Measurements from ENCODE around the gene SPATA33. TPM values are rescaled to one million over a fixed set of nuclear protein-coding genes. Genes with fewer than 3 reads are reported as not detected.

The SPATA33 gene
- 1 to 10 TPM; 8.1 to 9.2 TPM for total RNA-seq

- H3K36me3 Mint-ChIP-seq (ENCODE audit: low read depth), result peaks cover 30% of the 10 kb centered on the region
- POLR2A ChIA-PET, result interaction anchor here (0.7 to 2.3 kb wide), 12 partner anchors 28 to 395 kb away, joined by 3 to 16 read pairs (median 4); partner anchors contain the start of genes CDK10 and SPATA2L
- H3K4me1 Mint-ChIP-seq, result peaks cover 49% of the 10 kb centered on the region
These were observed at the start of gene SPATA33, which contains the start of gene CHMP1A for GRCh38 chr16:89657442-89658220. Gene SPATA33, plus strand, starts transcription at chr16:89657836. Its CDS starts 76 bp downstream, at chr16:89657912. Gene CHMP1A, minus strand, starts transcription at chr16:89657708. Its CDS starts 120 bp downstream, at chr16:89657588.

GRCh38 chr16:89607937-89608740 lies 49.5 kb upstream of the SPATA33 start:
- Mint-ChIP-seq H3K9me3 (no peaks in the 10 kb centered on the region), H3K27ac (no peak overlapping the region), H3K27me3 (peaks cover 5% of the 10 kb centered on the region), H3K4me1 (peaks cover under 1% of the 10 kb centered on the region), H3K4me3 (no peak overlapping the region), H3K36me3 (ENCODE audit: low read depth) (no peaks in the 10 kb centered on the region)
- CTCF ChIA-PET, result interaction anchor here (0.6 kb wide), 1 partner anchor 154 kb away, joined by 3 read pairs; no protein-coding TSS in a partner anchor
- POLR2A ChIA-PET, result no interaction called here
- no peak for DNase-seq

More at GRCh38 chr16:89657442-89658220, at the start of gene SPATA33, which contains the start of gene CHMP1A:
- Mint-ChIP-seq H3K27ac (peak within 1 kb of the TSS; percentile 78), H3K9me3 (no peaks in the 10 kb centered on the region), H3K4me3 (peak within 1 kb of the TSS; percentile 90), H3K27me3 (no peaks in the 10 kb centered on the region)
- peak; percentile 93 for DNase-seq
- CTCF ChIA-PET, result interaction anchor here (0.6 to 2.0 kb wide), 2 partner anchors 43 to 121 kb away, joined by 5 to 7 read pairs; partner anchors contain the start of gene SPATA2L

GRCh38 chr16:89610108-89610453 lies 47.6 kb upstream of the SPATA33 start:
- DNase-seq, result no peak
- POLR2A ChIA-PET, result no interaction called here
- CTCF ChIA-PET, result no interaction called here
- peaks cover 5% of the 10 kb centered on the region for H3K27me3 Mint-ChIP-seq
- H3K27ac Mint-ChIP-seq, result no peak overlapping the region
- no peaks in the 10 kb centered on the region for H3K9me3 Mint-ChIP-seq
- no peak overlapping the region for H3K4me3 Mint-ChIP-seq
- H3K4me1 Mint-ChIP-seq, result no peaks in the 10 kb centered on the region
- no peaks in the 10 kb centered on the region for H3K36me3 Mint-ChIP-seq (ENCODE audit: low read depth)

- H3K36me3 Mint-ChIP-seq (ENCODE audit: low read depth), result peaks cover 3% of the 10 kb centered on the region
- no peak overlapping the region for H3K4me3 Mint-ChIP-seq
- H3K27ac Mint-ChIP-seq, result no peak overlapping the region
- peaks cover 10% of the 10 kb centered on the region for H3K9me3 Mint-ChIP-seq
- peaks cover 10% of the 10 kb centered on the region for H3K4me1 Mint-ChIP-seq
- H3K27me3 Mint-ChIP-seq, result peaks cover 5% of the 10 kb centered on the region
- CTCF ChIA-PET, result no interaction called here
- POLR2A ChIA-PET, result no interaction called here
- no peak for DNase-seq
These were observed 45.0 kb upstream of the SPATA33 start for GRCh38 chr16:89612415-89613166.

GRCh38 chr16:89613231-89613953 lies 44.2 kb upstream of the SPATA33 start, which contains the start of gene DPEP1:
Gene DPEP1, plus strand, starts transcription at chr16:89613642. Its CDS starts 16,769 bp downstream, at chr16:89630411.
- DNase-seq, result no peak
- peaks cover 10% of the 10 kb centered on the region for H3K9me3 Mint-ChIP-seq
- H3K4me3 Mint-ChIP-seq, result no peak within 1 kb of the TSS
- CTCF ChIA-PET, result no interaction called here
- H3K36me3 Mint-ChIP-seq (ENCODE audit: low read depth), result peaks cover 3% of the 10 kb centered on the region
- H3K4me1 Mint-ChIP-seq, result peaks cover 10% of the 10 kb centered on the region
- H3K27ac Mint-ChIP-seq, result no peak within 1 kb of the TSS
- POLR2A ChIA-PET, result no interaction called here
- H3K27me3 Mint-ChIP-seq, result peaks cover 3% of the 10 kb centered on the region

GRCh38 chr16:89613954-89614459 lies 43.6 kb upstream of the SPATA33 start:
- no peak for DNase-seq
- CTCF ChIA-PET, result interaction anchor here (0.7 kb wide), 1 partner anchor 76 kb away, joined by 3 read pairs; no protein-coding TSS in a partner anchor
- POLR2A ChIA-PET, result no interaction called here
- no peak overlapping the region for H3K27ac Mint-ChIP-seq
- peaks cover 3% of the 10 kb centered on the region for H3K36me3 Mint-ChIP-seq (ENCODE audit: low read depth)
- H3K27me3 Mint-ChIP-seq, result peaks cover 3% of the 10 kb centered on the region
- peaks cover 10% of the 10 kb centered on the region for H3K4me1 Mint-ChIP-seq
- no peak overlapping the region for H3K4me3 Mint-ChIP-seq
- peaks cover 10% of the 10 kb centered on the region for H3K9me3 Mint-ChIP-seq

- H3K4me3 Mint-ChIP-seq, result no peak overlapping the region
- peaks cover 10% of the 10 kb centered on the region for H3K9me3 Mint-ChIP-seq
- CTCF ChIA-PET, result no interaction called here
- DNase-seq, result no peak
- H3K36me3 Mint-ChIP-seq (ENCODE audit: low read depth), result peaks cover 3% of the 10 kb centered on the region
- POLR2A ChIA-PET, result no interaction called here
- H3K27ac Mint-ChIP-seq, result no peak overlapping the region
- H3K4me1 Mint-ChIP-seq, result peaks cover 10% of the 10 kb centered on the region
- peaks cover 3% of the 10 kb centered on the region for H3K27me3 Mint-ChIP-seq
These were observed 42.5 kb upstream of the SPATA33 start for GRCh38 chr16:89615176-89615575.

- POLR2A ChIA-PET, result no interaction called here
- DNase-seq, result no peak
- H3K27ac Mint-ChIP-seq, result no peak overlapping the region
These were observed 42.0 kb upstream of the SPATA33 start for GRCh38 chr16:89615596-89616090.

GRCh38 chr16:89616623-89617022 lies 41.0 kb upstream of the SPATA33 start:
- POLR2A ChIA-PET, result no interaction called here
- Mint-ChIP-seq H3K27ac (peak overlapping the region; percentile 86), H3K4me3 (no peak overlapping the region), H3K4me1 (peaks cover 10% of the 10 kb centered on the region), H3K27me3 (peaks cover 2% of the 10 kb centered on the region), H3K36me3 (ENCODE audit: low read depth) (peaks cover 3% of the 10 kb centered on the region), H3K9me3 (peaks cover 10% of the 10 kb centered on the region)
- DNase-seq, result peak; percentile 29
- CTCF ChIA-PET, result no interaction called here

More at GRCh38 chr16:89615596-89616090, 42.0 kb upstream of the SPATA33 start:
- Mint-ChIP-seq H3K9me3 (peaks cover 10% of the 10 kb centered on the region), H3K36me3 (ENCODE audit: low read depth) (peaks cover 3% of the 10 kb centered on the region), H3K4me1 (peaks cover 10% of the 10 kb centered on the region), H3K4me3 (no peak overlapping the region), H3K27me3 (peaks cover 2% of the 10 kb centered on the region)
- CTCF ChIA-PET, result no interaction called here

GRCh38 chr16:89617036-89617435 lies 40.6 kb upstream of the SPATA33 start:
- Mint-ChIP-seq H3K9me3 (peaks cover 10% of the 10 kb centered on the region), H3K27me3 (peaks cover 3% of the 10 kb centered on the region), H3K27ac (peak overlapping the region; percentile 86), H3K36me3 (ENCODE audit: low read depth) (peaks cover 3% of the 10 kb centered on the region), H3K4me3 (no peak overlapping the region), H3K4me1 (peaks cover 10% of the 10 kb centered on the region)
- POLR2A ChIA-PET, result no interaction called here
- CTCF ChIA-PET, result no interaction called here
- DNase-seq, result no peak

- peaks cover 10% of the 10 kb centered on the region for H3K9me3 Mint-ChIP-seq
- no peak overlapping the region for H3K4me3 Mint-ChIP-seq
- ChIA-PET CTCF (no interaction called here), POLR2A (no interaction called here)
- no peak overlapping the region for H3K27ac Mint-ChIP-seq
- H3K27me3 Mint-ChIP-seq, result peaks cover 7% of the 10 kb centered on the region
- peaks cover 3% of the 10 kb centered on the region for H3K36me3 Mint-ChIP-seq (ENCODE audit: low read depth)
- peaks cover 10% of the 10 kb centered on the region for H3K4me1 Mint-ChIP-seq
- DNase-seq, result no peak
These were observed 39.3 kb upstream of the SPATA33 start for GRCh38 chr16:89618109-89618998.

All from activated CD4-positive, alpha-beta memory T cell treated with anti-CD3 and anti-CD28 coated beads, Interleukin-2, amount 10 ng/mL, durations not matched to agents 7 days and 5 days (primary cell).